Measurements from ENCODE around the gene AGBL4. TPM values are rescaled to one million over a fixed set of nuclear protein-coding genes. Genes with fewer than 3 reads are reported as not detected.
"Not testable (repeated sequence)": the region's sequence is repeated elsewhere in the genome, so short reads cannot be mapped to it uniquely, and the experiment has no call there.

AGBL4 gene
- total RNA-seq, 1 donor from 2014 or later = not detected

DNA sequence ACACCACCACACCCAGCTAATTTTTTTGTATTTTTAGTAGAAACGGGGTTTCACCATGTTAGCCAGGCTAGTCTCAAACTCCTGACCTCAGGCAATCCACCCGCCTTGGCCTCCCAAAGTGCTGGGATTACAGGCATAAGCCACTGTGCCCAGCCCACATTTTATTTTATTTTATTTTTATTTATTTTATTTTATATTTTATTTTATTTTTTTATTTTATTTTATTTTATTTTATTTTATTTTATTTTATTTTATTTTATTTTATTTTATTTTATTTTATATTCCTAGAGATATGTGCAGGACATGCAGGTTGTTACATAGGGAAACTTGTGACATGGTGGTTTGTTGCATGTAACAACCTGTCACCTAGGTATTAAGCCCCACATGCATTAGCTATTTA is 721.4 kb downstream of the AGBL4 start:
- DNase-seq = not testable (repeated sequence)

DNA sequence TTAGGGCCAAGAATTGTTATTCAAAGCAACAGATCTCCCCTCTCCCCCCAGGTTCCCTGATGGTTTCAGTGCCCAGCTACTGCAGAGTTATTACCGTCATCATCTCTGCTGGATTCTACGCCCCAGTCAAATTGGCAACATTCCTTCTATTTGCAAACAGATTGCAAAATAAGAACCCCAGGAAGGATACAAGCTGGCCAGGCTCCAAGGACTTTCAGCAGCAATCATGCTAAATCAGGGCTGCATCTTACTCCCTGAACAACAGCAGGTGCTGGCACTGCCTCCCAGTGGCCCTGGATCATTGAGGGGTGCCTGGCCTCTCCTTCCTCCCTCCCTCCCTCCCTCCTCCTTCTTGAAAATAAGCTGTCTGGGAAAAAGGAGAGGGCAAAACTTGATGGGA is 725.5 kb downstream of the AGBL4 start:
- no peak for DNase-seq

DNA sequence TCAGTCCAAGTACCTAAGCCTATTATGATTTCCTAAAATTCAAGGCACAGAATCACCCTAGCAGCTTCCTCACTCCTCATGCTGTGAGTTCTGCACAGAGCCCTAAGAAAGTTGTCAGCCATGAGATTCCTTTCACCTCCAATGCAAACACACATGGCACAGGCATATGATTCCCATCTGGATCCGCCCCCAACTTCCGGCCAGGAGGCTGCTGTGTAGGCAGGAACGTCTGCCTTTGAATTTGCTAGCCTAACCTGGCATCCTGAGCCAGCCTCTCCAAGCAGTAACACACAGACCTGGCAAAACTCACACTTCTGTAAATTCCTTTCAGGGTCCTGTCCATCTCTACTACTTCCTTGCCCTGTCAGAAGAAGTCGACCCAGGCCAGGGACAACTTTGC is 726.0 kb downstream of the AGBL4 start:
- DNase-seq = no peak

DNA sequence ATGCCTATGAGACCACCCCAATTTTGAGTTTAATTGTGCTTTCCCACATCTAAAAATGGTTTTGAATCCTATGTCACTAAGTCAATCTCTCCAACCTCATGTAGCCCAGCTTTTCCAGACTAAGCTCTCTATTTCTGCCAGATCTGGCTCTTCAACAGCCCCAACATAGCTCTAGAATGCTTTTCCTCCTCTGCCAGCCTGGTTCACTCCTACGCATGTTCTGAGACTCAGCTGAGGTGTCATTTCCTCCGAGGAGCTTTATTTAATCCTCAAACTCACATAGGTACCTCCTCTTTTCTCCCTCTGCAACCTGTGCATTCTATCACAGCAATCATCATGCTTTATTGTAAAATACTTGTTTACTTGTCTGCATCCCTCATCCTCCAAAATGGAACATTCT is 729.2 kb downstream of the AGBL4 start:
- DNase-seq = no peak

DNA sequence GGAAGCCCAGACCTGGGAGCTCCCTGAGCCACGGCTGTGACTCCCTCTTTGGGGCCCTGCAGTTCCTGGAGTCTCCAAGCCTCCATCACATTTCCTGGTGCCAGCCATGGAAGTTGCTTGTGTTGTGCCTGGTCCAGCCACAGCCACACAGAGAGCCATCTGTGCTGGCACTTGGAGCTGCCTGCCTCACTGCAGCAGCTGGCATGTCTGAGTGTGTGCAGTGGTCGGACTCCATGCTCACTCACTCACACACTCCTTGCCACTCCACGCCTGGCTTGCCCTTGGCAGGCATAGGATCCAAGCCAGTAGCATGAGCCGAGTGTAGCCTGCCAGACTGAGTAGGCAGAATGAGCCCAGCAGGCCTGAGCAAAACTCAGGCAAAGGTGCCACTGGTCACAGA is 730.7 kb downstream of the AGBL4 start:
- no peak for DNase-seq

DNA sequence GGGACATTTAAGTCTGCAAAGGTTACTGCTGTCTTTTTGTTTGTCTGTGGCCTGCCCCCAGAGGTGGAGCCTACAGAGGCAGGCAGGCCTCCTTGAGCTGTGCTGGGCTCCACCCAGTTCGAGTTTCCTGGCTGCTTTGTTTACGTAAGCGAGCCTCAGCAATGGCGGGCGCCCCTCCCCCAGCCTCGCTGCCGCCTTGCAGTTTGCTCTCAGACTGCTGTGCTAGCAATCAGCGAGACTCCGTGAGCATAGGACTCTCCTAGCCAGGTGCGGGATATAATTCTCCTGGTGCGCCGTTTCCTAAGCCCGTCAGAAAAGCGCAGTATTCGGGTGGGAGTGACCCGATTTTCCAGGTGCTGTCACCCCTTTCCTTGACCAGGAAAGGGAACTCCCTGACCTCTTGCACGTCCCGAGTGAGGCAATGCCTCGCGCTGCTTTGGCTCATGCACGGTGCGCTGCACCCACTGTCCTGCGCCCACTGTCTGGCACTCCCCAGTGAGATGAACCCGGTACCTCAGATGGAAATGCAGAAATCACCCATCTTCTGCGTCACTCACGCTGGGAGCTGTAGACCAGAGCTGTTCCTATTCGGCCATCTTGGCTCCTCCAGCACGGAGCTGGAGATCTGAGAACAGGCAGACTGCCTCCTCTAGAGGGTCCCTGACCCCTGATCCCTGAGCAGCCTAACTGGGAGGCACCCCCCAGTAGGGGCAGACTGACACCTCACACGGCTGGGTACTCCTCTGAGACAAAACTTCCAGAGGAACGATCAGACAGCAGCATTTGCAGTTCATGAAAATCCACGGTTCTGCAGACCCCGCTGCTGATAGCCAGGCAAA is 766.3 kb downstream of the AGBL4 start:
- DNase-seq = not testable (repeated sequence)

DNA sequence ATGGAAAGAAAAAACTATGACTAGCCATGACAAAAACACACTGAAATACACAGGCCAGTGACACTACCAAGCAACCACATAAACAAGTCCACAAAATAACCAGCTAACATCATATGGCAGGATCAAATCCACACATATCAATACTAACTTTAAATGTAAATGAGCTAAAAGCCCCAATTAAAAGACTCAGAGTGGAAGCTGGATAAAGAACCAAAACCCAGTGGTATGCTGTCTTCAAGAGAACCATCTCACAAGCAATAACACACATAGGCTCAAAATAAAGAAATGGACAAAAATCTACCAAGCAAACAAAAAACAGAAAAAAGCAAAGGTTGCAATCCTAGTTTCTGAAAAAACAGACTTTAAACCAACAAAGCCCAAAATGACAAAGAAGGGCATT is 770.8 kb downstream of the AGBL4 start:
- no peak for DNase-seq

DNA sequence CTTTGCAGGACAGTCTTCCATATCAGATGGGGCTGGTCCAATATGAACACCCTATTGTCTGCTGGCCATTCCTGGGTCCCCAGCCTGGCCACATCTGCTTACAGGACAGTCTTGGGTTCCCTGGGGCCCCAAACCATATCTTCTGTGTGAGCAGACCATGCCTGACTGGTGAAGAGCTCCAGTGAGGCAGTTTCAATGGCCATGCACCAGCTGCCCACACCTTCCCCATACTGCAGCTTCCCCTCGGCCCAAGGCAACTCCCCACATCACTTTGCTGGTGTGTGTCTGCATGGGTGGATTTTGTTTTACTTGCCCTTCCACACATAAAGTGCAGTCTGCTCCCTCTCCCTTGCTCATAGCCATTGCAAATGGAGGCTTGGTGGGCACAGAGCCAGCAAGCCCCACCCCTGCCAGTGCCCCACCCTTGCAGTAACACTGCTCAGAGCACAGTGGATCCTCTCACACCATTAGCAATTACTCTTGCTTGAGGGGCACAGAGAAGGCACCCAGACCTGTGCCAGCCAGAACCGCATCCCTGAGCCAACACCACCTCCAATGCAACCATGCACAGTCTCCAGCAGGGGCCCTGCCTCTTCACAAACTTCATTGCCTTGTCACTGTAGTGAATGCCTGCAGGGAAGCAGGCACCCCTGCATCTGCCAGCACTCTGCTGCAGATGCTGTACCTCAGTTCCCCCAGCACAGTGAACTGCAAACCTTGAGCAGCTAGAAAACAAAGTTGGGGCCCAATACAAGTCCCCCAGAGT is 772.6 kb downstream of the AGBL4 start:
- no peak for DNase-seq

DNA sequence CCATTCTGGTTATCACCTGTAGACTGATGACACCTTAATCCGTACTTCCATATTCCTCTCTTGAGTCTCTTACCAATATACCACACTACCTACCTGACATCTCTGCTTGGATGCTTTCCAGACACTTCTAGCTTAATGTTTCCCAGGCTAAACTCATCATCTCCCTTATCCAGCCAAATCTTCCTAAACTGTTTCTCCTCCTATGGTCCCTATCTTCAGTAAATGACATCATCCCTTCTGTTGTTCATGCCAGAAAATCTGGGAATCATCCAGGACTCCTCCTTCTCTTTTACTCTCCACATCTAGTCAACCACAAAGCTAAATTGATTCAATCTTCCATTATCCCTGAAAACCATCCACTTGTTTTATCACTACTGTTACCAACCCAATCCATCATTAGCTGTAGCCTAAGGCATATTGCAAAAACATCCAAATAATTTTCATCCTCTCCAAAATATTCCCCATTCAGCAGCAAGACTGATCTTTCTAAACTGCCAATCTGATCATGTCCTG is 783.0 kb downstream of the AGBL4 start:
- DNase-seq = no peak

DNA sequence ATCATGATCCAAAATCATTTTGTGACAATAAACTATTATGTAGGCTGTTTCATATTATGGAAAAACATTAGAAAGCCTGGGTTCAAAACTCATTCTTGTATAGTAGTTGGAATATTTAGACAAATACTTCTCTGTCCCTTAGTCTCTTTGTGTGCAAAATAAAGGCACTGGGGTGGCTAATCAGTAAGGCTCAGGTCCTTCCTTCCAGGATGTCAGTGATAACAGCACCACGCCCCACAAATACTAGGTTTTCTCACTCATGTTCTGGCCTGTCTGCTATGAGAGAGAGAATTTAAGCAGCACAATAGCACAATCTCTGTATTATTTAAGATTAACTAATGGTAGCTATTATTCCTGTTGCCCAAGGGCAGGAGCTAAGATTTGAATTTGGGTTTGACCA is 788.8 kb downstream of the AGBL4 start:
- no peak for DNase-seq

DNA sequence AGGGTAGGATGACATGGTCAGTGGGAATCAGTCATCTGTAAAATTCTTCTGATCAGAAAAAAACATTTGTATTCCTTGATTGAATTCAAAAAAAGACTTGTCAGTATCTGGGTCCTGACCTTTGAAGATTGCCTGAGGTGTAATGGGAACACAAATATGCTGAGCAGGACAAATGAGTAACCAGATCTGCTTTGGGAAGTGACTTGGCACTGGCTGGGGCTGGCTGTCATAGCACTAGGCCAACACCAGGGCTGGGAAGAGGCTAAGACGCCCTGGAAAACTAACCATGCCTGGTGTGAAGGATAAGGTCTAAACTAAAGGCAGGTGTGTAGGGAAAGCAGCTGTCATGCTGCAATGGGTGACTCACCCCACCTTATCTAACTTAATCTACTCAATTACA is 794.2 kb downstream of the AGBL4 start:
- DNase-seq = no peak

DNA sequence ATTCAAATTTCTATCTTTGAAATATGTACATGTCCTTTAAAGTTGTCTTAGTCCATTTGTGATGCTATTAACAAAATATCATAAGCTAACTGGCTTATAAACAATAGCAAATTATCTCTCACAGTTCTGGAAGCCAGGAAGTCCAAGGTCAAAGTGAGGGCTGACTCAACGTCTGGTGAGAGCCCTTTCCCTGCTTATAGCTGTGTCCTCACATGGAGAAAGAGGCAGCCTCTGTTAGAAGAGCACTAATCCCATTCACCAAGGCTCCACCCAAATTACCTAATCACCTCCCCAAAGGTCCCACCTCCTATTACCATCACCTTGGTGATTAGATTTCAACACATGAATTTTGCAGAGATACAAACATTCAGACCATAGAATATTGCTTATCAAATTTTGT is 797.0 kb downstream of the AGBL4 start:
- no peak for DNase-seq

DNA sequence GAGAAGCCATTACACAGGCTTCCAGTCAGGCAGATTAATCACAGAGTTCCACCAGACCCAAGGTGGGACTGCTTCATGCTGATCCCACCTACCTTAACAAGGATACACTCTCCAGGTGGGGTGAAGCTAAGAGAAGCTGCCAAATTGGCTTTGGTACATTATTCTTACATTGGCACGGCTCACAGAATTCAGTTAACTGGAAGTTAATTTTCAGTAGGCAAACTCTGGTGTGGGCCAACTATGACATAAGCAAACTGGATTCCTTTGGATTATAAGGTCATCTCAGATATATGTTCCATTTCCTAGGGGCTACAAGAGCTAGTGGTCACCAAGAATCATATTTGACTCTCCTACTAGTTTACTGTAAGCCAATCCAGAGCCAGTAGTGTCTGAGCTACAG is 798.3 kb downstream of the AGBL4 start:
- no peak for DNase-seq

DNA sequence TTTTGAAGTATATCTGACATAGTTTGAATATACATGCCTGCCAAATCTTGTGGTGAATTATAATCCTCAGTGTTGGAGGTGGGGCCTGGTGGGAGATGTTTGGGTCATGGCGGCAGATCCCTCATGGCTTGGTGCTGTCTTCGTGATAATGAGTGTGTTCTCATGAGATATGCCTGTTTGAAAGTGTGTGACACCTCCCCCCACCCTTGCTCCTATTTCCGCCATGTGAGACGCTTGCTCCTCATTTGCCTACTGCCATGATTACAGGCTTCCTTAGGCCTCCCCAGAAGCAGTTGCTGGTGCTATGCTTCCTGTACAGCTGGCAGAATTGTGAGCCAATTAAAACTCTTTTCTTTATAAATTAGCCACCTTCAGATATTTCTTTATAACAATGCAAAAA is 810.5 kb downstream of the AGBL4 start:
- DNase-seq = no peak

DNA sequence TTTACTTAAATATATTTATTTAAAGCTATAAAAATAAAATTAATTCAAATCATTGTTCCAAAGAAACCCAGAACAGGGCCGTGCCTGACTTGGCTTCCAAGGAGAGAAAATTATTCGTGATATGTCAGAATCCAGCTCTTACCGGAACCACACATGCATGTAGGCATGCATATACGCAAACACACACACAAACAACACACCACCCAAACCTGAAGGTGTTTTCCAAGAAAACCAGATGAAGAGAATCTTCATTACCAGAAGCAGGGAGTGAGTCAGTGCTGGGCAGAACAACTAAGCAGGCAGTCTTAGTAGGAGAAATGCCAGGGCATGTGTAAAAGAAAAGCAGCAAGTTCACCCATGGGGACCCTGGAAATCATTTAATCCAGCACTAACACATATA is 815.0 kb downstream of the AGBL4 start:
- DNase-seq = no peak

DNA sequence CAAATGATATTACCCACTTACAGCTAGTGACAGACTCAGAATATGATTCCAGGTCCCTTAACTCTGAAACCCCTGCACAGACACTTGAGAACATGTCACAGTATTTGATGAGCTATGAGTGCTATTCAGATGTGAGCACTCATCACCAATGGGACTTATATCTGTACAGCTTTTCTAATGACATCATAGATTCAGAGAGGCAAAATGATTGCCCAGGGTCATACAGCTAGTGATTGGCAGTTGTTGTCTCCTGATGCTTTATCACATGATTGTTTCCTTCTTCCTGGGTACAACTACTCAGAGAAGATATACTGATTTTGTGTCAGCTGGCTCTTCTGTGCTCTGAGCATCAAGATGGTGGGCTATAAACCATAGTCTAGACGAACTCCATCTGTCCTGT is 819.0 kb downstream of the AGBL4 start:
- DNase-seq = no peak

DNA sequence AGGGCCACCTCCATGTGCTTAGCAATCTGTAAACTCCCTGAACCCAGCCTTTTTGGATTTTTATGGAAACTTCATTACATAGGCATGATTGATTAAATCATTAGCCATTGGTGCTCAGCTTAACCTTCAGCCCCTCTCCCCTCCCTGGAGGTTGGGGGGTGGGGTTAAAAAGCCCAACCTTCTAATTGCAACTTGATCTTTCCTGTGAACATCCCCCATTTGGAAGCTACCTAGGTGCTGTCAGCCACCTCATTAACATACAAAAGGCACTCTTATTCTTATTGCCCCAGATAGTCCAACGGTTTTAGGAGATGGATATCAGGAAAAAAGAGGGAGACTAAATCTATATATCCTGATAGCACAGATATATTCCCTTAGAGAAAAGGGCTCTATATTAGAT is 823.0 kb downstream of the AGBL4 start:
- DNase-seq = no peak

DNA sequence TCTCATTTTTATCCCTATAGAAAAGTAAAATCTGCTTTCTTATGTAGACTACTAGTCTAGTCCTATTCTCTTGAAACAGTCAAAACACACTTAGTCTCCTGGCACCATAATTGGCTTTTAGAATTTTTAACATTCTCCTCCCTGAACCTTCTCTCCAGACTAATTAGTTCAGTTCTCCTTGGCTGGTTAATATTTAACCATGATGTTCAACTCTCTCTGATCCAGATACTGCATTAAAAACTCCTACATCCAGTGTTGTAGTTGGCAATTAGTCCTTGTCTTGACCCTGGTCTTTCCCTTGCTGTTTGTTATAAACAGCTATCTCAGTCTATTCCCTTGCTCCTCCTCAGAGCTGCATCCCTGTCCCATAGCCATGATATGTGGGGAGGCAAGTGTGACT is 824.2 kb downstream of the AGBL4 start:
- no peak for DNase-seq

DNA sequence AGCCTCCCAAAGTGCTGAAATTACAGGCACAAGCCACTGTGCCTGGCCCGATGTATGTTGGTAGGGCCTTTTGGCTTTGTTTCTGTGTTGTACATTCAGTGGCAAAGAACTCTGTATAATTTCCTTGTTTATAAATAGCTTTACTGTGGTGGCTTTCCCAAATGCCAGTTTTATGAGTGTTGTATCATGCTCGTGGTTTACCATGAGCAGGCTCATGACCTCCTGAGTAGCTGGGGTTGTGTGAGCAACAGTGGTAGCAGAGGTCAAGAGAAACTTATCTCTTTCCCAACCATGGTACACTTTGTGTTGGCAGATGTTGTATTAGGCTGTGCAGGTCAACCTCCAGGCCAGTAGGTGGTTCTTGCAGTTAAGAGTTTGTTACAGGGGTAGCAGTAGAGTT is 826.7 kb downstream of the AGBL4 start:
- no peak for DNase-seq

DNA sequence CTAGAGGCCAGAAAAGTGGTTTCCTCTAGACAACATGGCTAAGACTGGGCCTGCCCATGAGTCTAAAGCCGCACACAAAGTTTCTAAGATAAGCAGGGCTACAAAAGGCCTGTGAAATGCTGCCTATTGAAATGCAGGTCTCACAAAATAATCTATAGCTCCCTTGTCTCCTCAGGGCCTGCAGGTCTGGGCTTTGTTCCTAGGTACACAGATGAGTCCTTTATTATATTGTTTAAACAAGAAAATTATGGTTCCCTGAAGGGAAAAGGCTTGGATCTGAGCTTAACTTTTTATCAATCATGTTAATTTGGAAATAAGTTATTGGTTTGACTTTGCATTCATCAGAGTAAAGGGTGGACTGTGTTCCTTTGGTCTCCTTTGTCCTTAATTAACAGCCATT is 833.6 kb downstream of the AGBL4 start:
- DNase-seq = no peak

DNA sequence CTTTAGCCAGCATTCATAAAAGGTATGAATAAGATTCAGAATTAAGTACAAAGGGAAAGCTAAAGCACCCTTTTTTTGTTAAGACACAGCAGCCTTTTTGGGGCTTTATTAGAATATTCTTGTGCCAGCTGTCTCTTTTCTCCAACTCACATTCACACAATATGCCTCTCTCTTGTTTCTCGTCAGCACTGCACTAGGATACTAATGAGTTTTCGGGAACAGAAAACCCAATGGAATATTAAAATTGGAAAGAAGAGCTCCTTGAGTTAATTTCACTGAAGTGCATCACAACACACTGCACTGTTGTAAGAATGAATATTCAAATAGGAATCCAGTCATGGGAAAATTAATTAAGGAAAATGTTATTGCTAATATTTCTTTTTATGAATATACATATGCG is 836.7 kb downstream of the AGBL4 start:
- DNase-seq = no peak

DNA sequence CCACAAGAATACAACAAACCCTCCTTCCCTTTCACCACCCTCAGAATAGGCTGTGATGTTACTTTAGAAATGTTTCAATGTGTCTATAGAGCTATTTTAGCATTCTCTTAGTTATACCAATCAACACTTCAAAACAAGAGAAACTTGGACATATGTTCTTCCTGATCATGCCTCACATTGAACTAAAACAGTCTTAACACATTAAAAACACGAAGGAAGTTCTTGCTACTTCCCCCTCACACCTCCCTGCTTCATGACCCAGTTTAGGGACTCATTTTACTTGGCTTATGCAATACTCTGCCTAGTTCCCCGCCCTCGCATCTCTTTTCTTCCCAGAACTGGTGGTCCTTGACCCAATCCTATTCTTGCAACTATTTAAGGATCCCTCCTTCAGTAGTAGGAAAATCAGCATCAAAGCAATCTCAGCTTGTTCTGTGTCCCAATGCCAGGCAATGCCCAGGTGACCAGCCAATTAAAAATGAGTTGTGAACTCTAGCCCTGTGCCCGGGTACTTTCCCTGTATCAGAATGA is 838.2 kb downstream of the AGBL4 start:
- DNase-seq = no peak

DNA sequence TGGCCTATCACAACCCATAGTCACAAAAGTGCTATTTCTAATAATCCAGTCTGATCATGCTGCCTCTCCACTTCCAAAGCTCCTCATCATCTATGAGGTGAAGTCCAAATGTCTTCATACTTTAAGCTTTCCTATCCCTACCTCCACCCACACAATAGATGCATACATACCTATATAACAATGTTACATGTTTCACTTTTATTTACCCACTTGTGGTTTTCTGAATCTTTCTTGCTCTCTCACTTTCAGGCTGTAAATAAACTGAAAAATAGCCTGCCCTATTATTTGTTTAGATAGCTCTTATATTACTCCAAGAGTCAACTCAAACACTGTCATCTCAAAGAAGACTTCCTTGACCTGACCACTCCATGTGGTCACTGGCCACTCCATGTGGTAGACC is 840.3 kb downstream of the AGBL4 start:
- no peak for DNase-seq

Measured in tongue (tissue), 2 donors.